ENCODE data around the gene CHPF. TPM values are rescaled to one million over a fixed set of nuclear protein-coding genes. Genes with fewer than 3 reads are reported as not detected.

Gene CHPF
- total RNA-seq, 2 experiments from 2014 or later = 24.1 to 33.0 TPM

GRCh38 chr2:219557320-219557719, 13.7 kb upstream of the CHPF start:
- Histone ChIP-seq H3K4me2 (ENCODE audit: low read length) (no peak overlapping the region), H3K4me3 (ENCODE audit: low read depth, low read length, poor library complexity, severe bottlenecking) (no peak overlapping the region), H3K36me3 (ENCODE audit: insufficient read depth, low read length) (no peaks in the 10 kb centered on the region), H4K20me1 (ENCODE audit: insufficient read depth, low read length) (no peaks in the 10 kb centered on the region), H2AFZ (ENCODE audit: low read length) (no peak overlapping the region), H3K9me3 (ENCODE audit: low read length) (no peaks in the 10 kb centered on the region), H3K79me2 (ENCODE audit: insufficient read depth, low read depth, low read length) (no peaks in the 10 kb centered on the region), H3K27ac (ENCODE audit: low read depth, low read length, poor library complexity, severe bottlenecking) (no peak overlapping the region), H3K9me2 (ENCODE audit: insufficient read depth, low read length) (no peaks in the 10 kb centered on the region), H3K4me1 (ENCODE audit: insufficient read depth, low read length, poor library complexity, severe bottlenecking) (no peaks in the 10 kb centered on the region)
- ChIA-PET CTCF (ENCODE audit: unreplicated experiment) (no interaction called here), POLR2A (no interaction called here)
- BruUV-seq (replicated peaks) = no TSS peak
- intact Hi-C loops (cut with micrococcal nuclease; ENCODE audit: unreplicated experiment) = no loop called here
- DNase-seq (ENCODE audit: low spot score) = no peak
- TF ChIP-seq CTCF (conservative IDR thresholded peaks at IDR 0.05; ENCODE audit: low read length) (no peak), EZH2phosphoT487 (IDR thresholded peaks at IDR 0.05; ENCODE audit: borderline replicate concordance, low read depth, low read length) (no peak)

- TF ChIP-seq EZH2phosphoT487 (IDR thresholded peaks at IDR 0.05; ENCODE audit: borderline replicate concordance, low read depth, low read length) (no peak), CTCF (conservative IDR thresholded peaks at IDR 0.05; ENCODE audit: low read length) (no peak)
- no peak for DNase-seq (ENCODE audit: low spot score)
- H2AFZ ChIP-seq (ENCODE audit: low read length) = no peak overlapping the region
- BruUV-seq (replicated peaks) = no TSS peak
- no peak overlapping the region for H3K27ac ChIP-seq (ENCODE audit: low read depth, low read length, poor library complexity, severe bottlenecking)
- no peaks in the 10 kb centered on the region for H3K36me3 ChIP-seq (ENCODE audit: insufficient read depth, low read length)
- peaks cover 7% of the 10 kb centered on the region for H3K4me1 ChIP-seq (ENCODE audit: insufficient read depth, low read length, poor library complexity, severe bottlenecking)
- H3K9me2 ChIP-seq (ENCODE audit: insufficient read depth, low read length) = no peaks in the 10 kb centered on the region
- H3K79me2 ChIP-seq (ENCODE audit: insufficient read depth, low read depth, low read length) = no peaks in the 10 kb centered on the region
- ChIA-PET CTCF (ENCODE audit: unreplicated experiment) (no interaction called here), POLR2A (no interaction called here)
- intact Hi-C loops (cut with micrococcal nuclease; ENCODE audit: unreplicated experiment) = no loop called here
- H3K4me3 ChIP-seq (ENCODE audit: low read depth, low read length, poor library complexity, severe bottlenecking) = no peak overlapping the region
- no peak overlapping the region for H3K4me2 ChIP-seq (ENCODE audit: low read length)
- H3K9me3 ChIP-seq (ENCODE audit: low read length) = no peaks in the 10 kb centered on the region
- no peaks in the 10 kb centered on the region for H4K20me1 ChIP-seq (ENCODE audit: insufficient read depth, low read length)
Measured at GRCh38 chr2:219556413-219556812, 12.8 kb upstream of the CHPF start.

GRCh38 chr2:219555956-219556355, 12.3 kb upstream of the CHPF start:
- no peak overlapping the region for H3K4me2 ChIP-seq (ENCODE audit: low read length)
- TF ChIP-seq EZH2phosphoT487 (IDR thresholded peaks at IDR 0.05; ENCODE audit: borderline replicate concordance, low read depth, low read length) (no peak), CTCF (conservative IDR thresholded peaks at IDR 0.05; ENCODE audit: low read length) (no peak)
- intact Hi-C loops (cut with micrococcal nuclease; ENCODE audit: unreplicated experiment) = no loop called here
- no peak for DNase-seq (ENCODE audit: low spot score)
- no peaks in the 10 kb centered on the region for H4K20me1 ChIP-seq (ENCODE audit: insufficient read depth, low read length)
- ChIA-PET POLR2A (no interaction called here), CTCF (ENCODE audit: unreplicated experiment) (no interaction called here)
- no peaks in the 10 kb centered on the region for H3K79me2 ChIP-seq (ENCODE audit: insufficient read depth, low read depth, low read length)
- no TSS peak for BruUV-seq (replicated peaks)
- no peak overlapping the region for H2AFZ ChIP-seq (ENCODE audit: low read length)
- H3K9me2 ChIP-seq (ENCODE audit: insufficient read depth, low read length) = no peaks in the 10 kb centered on the region
- peaks cover 7% of the 10 kb centered on the region for H3K4me1 ChIP-seq (ENCODE audit: insufficient read depth, low read length, poor library complexity, severe bottlenecking)
- H3K36me3 ChIP-seq (ENCODE audit: insufficient read depth, low read length) = no peaks in the 10 kb centered on the region
- no peaks in the 10 kb centered on the region for H3K9me3 ChIP-seq (ENCODE audit: low read length)
- no peak overlapping the region for H3K4me3 ChIP-seq (ENCODE audit: low read depth, low read length, poor library complexity, severe bottlenecking)
- H3K27ac ChIP-seq (ENCODE audit: low read depth, low read length, poor library complexity, severe bottlenecking) = no peak overlapping the region

Data from OCI-LY7 (cell line).